ENCODE results near the gene FBRS. TPM values are rescaled to one million over a fixed set of nuclear protein-coding genes. Genes with fewer than 3 reads are reported as not detected.

Gene FBRS
- polyA plus RNA-seq (2013, experiment 1 of 2): 8.8 TPM
- polyA plus RNA-seq (2013, experiment 2 of 2): 8.3 TPM

GRCh38 chr16:30657866-30658730 lies at the start of gene FBRS:
Gene FBRS, plus strand, starts transcription at chr16:30658431. Its CDS starts 1,088 bp downstream, at chr16:30659519.
- Histone ChIP-seq H3K4me1 (ENCODE audit: control insufficient read depth, low read depth, low read length) (peaks cover 3% of the 10 kb centered on the region), H3K4me3 (ENCODE audit: low read length) (peak within 1 kb of the TSS; percentile 93), H3K27ac (ENCODE audit: low read depth, low read length) (peak within 1 kb of the TSS; percentile 67), H3K79me2 (ENCODE audit: control insufficient read depth, insufficient read depth, low read length) (no peaks in the 10 kb centered on the region), H3K79me1 (ENCODE audit: low read length) (peaks cover 7% of the 10 kb centered on the region), H3K9ac (ENCODE audit: low read length) (peak within 1 kb of the TSS; percentile 98), H4K8ac (ENCODE audit: low read depth, low read length) (no peak within 1 kb of the TSS), H2BK15ac (replicated peaks; ENCODE audit: low read depth) (no peak within 1 kb of the TSS), H4K5ac (ENCODE audit: low read length) (no peak within 1 kb of the TSS), H2BK5ac (ENCODE audit: low read length) (peak within 1 kb of the TSS; percentile 92), H3K4me2 (ENCODE audit: low read length) (peak within 1 kb of the TSS; percentile 69), H3K27me3 (ENCODE audit: insufficient read depth, low read length, poor library complexity) (no peaks in the 10 kb centered on the region), H3K36me3 (ENCODE audit: control insufficient read depth, insufficient read depth, low read length) (peaks cover 6% of the 10 kb centered on the region), H2AK5ac (ENCODE audit: low read length) (no peak within 1 kb of the TSS), H3K56ac (ENCODE audit: low read length) (peak within 1 kb of the TSS; percentile 99), H3K18ac (ENCODE audit: low read length) (peak within 1 kb of the TSS; percentile 90), H3K4ac (ENCODE audit: low read depth, low read length) (peak within 1 kb of the TSS; percentile 50), H2BK120ac (ENCODE audit: low read depth, low read length) (no peak within 1 kb of the TSS), H3K23ac (ENCODE audit: low read length) (peak within 1 kb of the TSS; percentile 80)
- peak; percentile 100 for DNase-seq
- WGBS (ENCODE audit: extremely low coverage, insufficient coverage, low lambda C conversion rate): no CpG with 5 or more reads among the region's 86 CpGs

GRCh38 chr16:30609002-30609925 lies 49.0 kb upstream of the FBRS start:
- Histone ChIP-seq H2BK120ac (ENCODE audit: low read depth, low read length) (no peak overlapping the region), H2BK15ac (replicated peaks; ENCODE audit: low read depth) (no peak overlapping the region), H3K56ac (ENCODE audit: low read length) (peak overlapping the region; percentile 97), H3K27ac (ENCODE audit: low read depth, low read length) (peak overlapping the region; percentile 52), H2AK5ac (ENCODE audit: low read length) (no peak overlapping the region), H3K9ac (ENCODE audit: low read length) (peak overlapping the region; percentile 97), H3K4ac (ENCODE audit: low read depth, low read length) (peak overlapping the region; percentile 94), H3K23ac (ENCODE audit: low read length) (peak overlapping the region; percentile 45), H2BK5ac (ENCODE audit: low read length) (no peak overlapping the region), H3K79me2 (ENCODE audit: control insufficient read depth, insufficient read depth, low read length) (no peaks in the 10 kb centered on the region), H3K36me3 (ENCODE audit: control insufficient read depth, insufficient read depth, low read length) (no peaks in the 10 kb centered on the region), H3K79me1 (ENCODE audit: low read length) (peaks cover 1% of the 10 kb centered on the region), H3K18ac (ENCODE audit: low read length) (peak overlapping the region; percentile 85), H3K27me3 (ENCODE audit: insufficient read depth, low read length, poor library complexity) (no peaks in the 10 kb centered on the region), H3K4me1 (ENCODE audit: control insufficient read depth, low read depth, low read length) (peaks cover 1% of the 10 kb centered on the region), H4K5ac (ENCODE audit: low read length) (no peak overlapping the region), H3K4me2 (ENCODE audit: low read length) (peak overlapping the region; percentile 16), H3K4me3 (ENCODE audit: low read length) (peak overlapping the region; percentile 87), H4K8ac (ENCODE audit: low read depth, low read length) (no peak overlapping the region)
- peak; percentile 67 for DNase-seq
- no CpG with 5 or more reads among the region's 40 CpGs for WGBS (ENCODE audit: extremely low coverage, insufficient coverage, low lambda C conversion rate)

DNA sequence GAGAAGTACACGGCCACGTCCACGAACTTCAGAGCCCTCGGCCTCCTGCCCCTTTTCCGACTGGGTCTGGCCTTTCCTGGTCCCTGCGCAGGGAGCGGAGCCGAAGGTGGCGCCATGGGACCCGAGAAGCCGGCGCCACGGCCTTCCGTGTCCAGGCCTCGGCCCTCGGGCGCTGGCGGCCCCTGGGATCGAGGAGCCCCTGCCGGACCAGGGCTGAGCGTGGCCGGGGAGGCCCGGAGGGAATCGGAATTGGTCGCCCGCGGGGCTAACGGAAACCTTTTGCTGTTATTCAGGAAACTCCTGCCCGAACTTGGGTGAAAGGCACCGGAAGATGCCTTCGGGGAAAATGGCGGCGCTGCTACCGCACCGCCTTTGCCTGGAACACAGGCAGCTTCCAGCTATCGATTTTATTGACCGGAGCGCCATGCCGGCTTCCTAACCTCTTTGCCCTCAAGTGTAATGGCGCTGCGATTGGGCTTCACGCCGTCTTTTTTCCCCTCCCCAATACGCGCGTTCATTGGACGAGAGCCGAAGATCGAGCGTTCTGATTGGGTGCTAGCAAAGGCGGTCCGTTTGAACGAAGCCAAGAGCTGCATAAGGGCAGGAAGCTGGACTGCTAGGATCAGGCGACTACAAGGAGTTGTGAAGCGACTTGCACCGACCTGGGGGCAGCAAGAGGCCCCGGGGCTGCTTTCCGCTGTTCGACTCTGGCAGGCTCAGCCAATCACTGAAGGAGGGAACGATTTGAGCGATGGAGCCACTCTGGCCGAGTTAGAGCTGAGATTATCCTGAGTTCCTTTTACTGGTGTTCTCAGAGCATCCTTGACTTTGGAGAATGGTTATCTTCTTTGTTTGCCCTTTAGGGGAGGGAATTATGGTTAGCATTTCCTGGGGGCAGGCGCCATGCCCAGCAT lies 48.0 kb upstream of the FBRS start, which contains the start of gene ZNF689:
TSS of gene ZNF689 (minus strand) at position 464 of the 914 bp plus-strand sequence. CDS start at position 116, 348 bp downstream.
- H3K4ac ChIP-seq (ENCODE audit: low read depth, low read length): peak within 1 kb of the TSS; percentile 94
- peaks cover 1% of the 10 kb centered on the region for H3K4me1 ChIP-seq (ENCODE audit: control insufficient read depth, low read depth, low read length)
- H3K9ac ChIP-seq (ENCODE audit: low read length): peak within 1 kb of the TSS; percentile 97
- DNase-seq: peak; percentile 100
- peak within 1 kb of the TSS; percentile 97 for H3K56ac ChIP-seq (ENCODE audit: low read length)
- no peak within 1 kb of the TSS for H2BK120ac ChIP-seq (ENCODE audit: low read depth, low read length)
- H3K79me1 ChIP-seq (ENCODE audit: low read length): peaks cover 1% of the 10 kb centered on the region
- H3K23ac ChIP-seq (ENCODE audit: low read length): no peak within 1 kb of the TSS
- H3K27me3 ChIP-seq (ENCODE audit: insufficient read depth, low read length, poor library complexity): no peaks in the 10 kb centered on the region
- peak within 1 kb of the TSS; percentile 95 for H4K8ac ChIP-seq (ENCODE audit: low read depth, low read length)
- peak within 1 kb of the TSS; percentile 16 for H3K4me2 ChIP-seq (ENCODE audit: low read length)
- no peak within 1 kb of the TSS for H2AK5ac ChIP-seq (ENCODE audit: low read length)
- WGBS (ENCODE audit: extremely low coverage, insufficient coverage, low lambda C conversion rate): no CpG with 5 or more reads among the region's 63 CpGs
- H3K79me2 ChIP-seq (ENCODE audit: control insufficient read depth, insufficient read depth, low read length): no peaks in the 10 kb centered on the region
- peak within 1 kb of the TSS; percentile 87 for H3K4me3 ChIP-seq (ENCODE audit: low read length)
- no peak within 1 kb of the TSS for H4K5ac ChIP-seq (ENCODE audit: low read length)
- H3K36me3 ChIP-seq (ENCODE audit: control insufficient read depth, insufficient read depth, low read length): no peaks in the 10 kb centered on the region
- peak within 1 kb of the TSS; percentile 85 for H3K18ac ChIP-seq (ENCODE audit: low read length)
- no peak within 1 kb of the TSS for H2BK15ac ChIP-seq (replicated peaks; ENCODE audit: low read depth)
- peak within 1 kb of the TSS; percentile 52 for H3K27ac ChIP-seq (ENCODE audit: low read depth, low read length)
- peak within 1 kb of the TSS; percentile 16 for H2BK5ac ChIP-seq (ENCODE audit: low read length)

DNA sequence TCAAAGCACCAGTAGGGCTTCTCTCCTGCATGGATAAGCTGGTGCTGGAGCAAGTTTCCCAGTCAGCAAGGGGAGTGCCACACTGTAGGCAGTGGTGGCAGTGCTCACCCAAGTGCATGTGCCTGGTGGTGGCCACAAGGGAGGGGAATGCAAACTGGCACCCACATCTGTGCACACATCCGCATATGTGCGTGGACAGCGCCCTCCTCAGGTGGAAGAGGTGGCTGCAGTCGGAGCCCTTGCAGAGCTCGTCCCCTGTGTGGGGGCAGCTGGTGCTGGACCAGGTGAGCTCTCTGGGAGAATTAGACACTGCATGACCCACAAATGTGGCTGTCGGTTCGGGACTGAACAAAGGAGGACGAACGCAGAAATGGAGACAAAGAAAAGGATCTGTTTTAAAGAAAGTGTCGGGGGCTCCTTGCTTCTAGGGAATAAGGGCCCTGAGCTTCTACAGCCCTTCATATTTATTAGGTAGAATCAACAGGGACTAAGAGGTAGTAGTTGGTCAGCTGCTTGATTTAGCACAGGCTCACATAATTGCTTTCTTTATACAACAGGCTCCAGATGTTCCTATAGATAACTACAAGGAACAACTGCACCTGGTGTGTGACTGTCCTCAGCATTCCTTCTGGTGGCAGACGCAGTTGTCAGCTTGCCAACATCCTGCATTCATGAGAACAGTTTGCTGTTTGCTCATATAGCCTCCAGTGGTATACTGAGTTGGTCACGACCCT lies 42.7 kb upstream of the FBRS start:
- no peaks in the 10 kb centered on the region for H3K36me3 ChIP-seq (ENCODE audit: control insufficient read depth, insufficient read depth, low read length)
- no peak overlapping the region for H3K18ac ChIP-seq (ENCODE audit: low read length)
- H3K79me1 ChIP-seq (ENCODE audit: low read length): no peaks in the 10 kb centered on the region
- no peak overlapping the region for H2BK5ac ChIP-seq (ENCODE audit: low read length)
- H2AK5ac ChIP-seq (ENCODE audit: low read length): no peak overlapping the region
- no peak overlapping the region for H4K5ac ChIP-seq (ENCODE audit: low read length)
- H2BK15ac ChIP-seq (replicated peaks; ENCODE audit: low read depth): no peak overlapping the region
- no peaks in the 10 kb centered on the region for H3K79me2 ChIP-seq (ENCODE audit: control insufficient read depth, insufficient read depth, low read length)
- no peak overlapping the region for H3K27ac ChIP-seq (ENCODE audit: low read depth, low read length)
- H3K4me3 ChIP-seq (ENCODE audit: low read length): no peak overlapping the region
- no peak overlapping the region for H4K8ac ChIP-seq (ENCODE audit: low read depth, low read length)
- no peak overlapping the region for H3K23ac ChIP-seq (ENCODE audit: low read length)
- H3K4ac ChIP-seq (ENCODE audit: low read depth, low read length): no peak overlapping the region
- no peak overlapping the region for H3K4me2 ChIP-seq (ENCODE audit: low read length)
- H3K56ac ChIP-seq (ENCODE audit: low read length): no peak overlapping the region
- H3K9ac ChIP-seq (ENCODE audit: low read length): no peak overlapping the region
- H3K27me3 ChIP-seq (ENCODE audit: insufficient read depth, low read length, poor library complexity): no peaks in the 10 kb centered on the region
- WGBS (ENCODE audit: extremely low coverage, insufficient coverage, low lambda C conversion rate): no CpG with 5 or more reads among the region's 12 CpGs
- DNase-seq: peak; percentile 80
- no peak overlapping the region for H2BK120ac ChIP-seq (ENCODE audit: low read depth, low read length)
- no peaks in the 10 kb centered on the region for H3K4me1 ChIP-seq (ENCODE audit: control insufficient read depth, low read depth, low read length)

Data from mesendoderm (in vitro differentiated cells).